MV-4-11 (cell line): ENCODE data around the gene NDUFV2.

Source experiments
- DNase-seq: peaks from one replicate; lab custom pipeline; 2025; lab: John Stamatoyannopoulos, UW

NDUFV2 gene

GRCh38 chr18:9117980-9118841 is 15.7 kb downstream of the NDUFV2 start:
- DNase-seq = peak; percentile 76

- DNase-seq = no peak
These were observed 18.3 kb downstream of the NDUFV2 start for GRCh38 chr18:9120796-9121195.

GRCh38 chr18:9123520-9123919 is 21.0 kb downstream of the NDUFV2 start:
- no peak for DNase-seq

GRCh38 chr18:9124824-9125223 is 22.3 kb downstream of the NDUFV2 start:
- no peak for DNase-seq

GRCh38 chr18:9126337-9126736 is 23.8 kb downstream of the NDUFV2 start:
- no peak for DNase-seq

- no peak for DNase-seq
These were observed 27.7 kb downstream of the NDUFV2 start for GRCh38 chr18:9130195-9130594.

GRCh38 chr18:9130806-9131205 is 28.3 kb downstream of the NDUFV2 start:
- no peak for DNase-seq

GRCh38 chr18:9132628-9133027 is 30.1 kb downstream of the NDUFV2 start:
- DNase-seq = no peak

GRCh38 chr18:9133225-9133624 is 30.7 kb downstream of the NDUFV2 start:
- no peak for DNase-seq

- no peak for DNase-seq
These were observed 32.8 kb downstream of the NDUFV2 start for GRCh38 chr18:9135081-9135911.

- peak; percentile 37 for DNase-seq
These were observed 33.4 kb downstream of the NDUFV2 start for GRCh38 chr18:9135912-9136314.

GRCh38 chr18:9136315-9137155 is 34.0 kb downstream of the NDUFV2 start, which contains the start of gene ANKRD12:
Gene ANKRD12, plus strand, starts transcription at chr18:9136781. Its CDS starts 45,652 bp downstream, at chr18:9182433.
- peak; percentile 96 for DNase-seq

GRCh38 chr18:9137168-9138066 is 34.9 kb downstream of the NDUFV2 start:
- peak; percentile 49 for DNase-seq

GRCh38 chr18:9139400-9140039 is 37.0 kb downstream of the NDUFV2 start:
- no peak for DNase-seq

GRCh38 chr18:9140381-9140780 is 37.9 kb downstream of the NDUFV2 start:
- DNase-seq = no peak

- no peak for DNase-seq
These were observed 38.5 kb downstream of the NDUFV2 start for GRCh38 chr18:9140984-9141383.

GRCh38 chr18:9146224-9146623 is 43.7 kb downstream of the NDUFV2 start:
- no peak for DNase-seq

GRCh38 chr18:9147440-9148202 is 45.1 kb downstream of the NDUFV2 start:
- DNase-seq = peak; percentile 81

GRCh38 chr18:9148203-9148552 is 45.7 kb downstream of the NDUFV2 start:
- no peak for DNase-seq

- DNase-seq = no peak
These were observed 47.6 kb downstream of the NDUFV2 start for GRCh38 chr18:9150121-9150520.
